Stimulated activated CD4-positive, alpha-beta T cell treated with anti-CD3 and anti-CD28 coated beads, TNF-alpha, amount 100 ng/mL, for 48 hours (primary cell): ENCODE measurements around the gene AGO4.
"Not testable (repeated sequence)": the region's sequence is repeated elsewhere in the genome, so short reads cannot be mapped to it uniquely, and the experiment has no call there.

ENCODE experiments used
- DNase-seq, 3 donors: peaks; one replicate each; pipeline ENCODE4 v3.0.0-alpha.2; 2020; ENCODE audit warnings: low read depth in 3 of 3

AGO4 gene

GRCh38 chr1:35807614-35808449 lies at the start of gene AGO4:
AGO4 (plus strand) TSS chr1:35808016; CDS start chr1:35808417, 401 bp downstream.
- peak in 2 of 3 donors; percentile 1 to 30 for DNase-seq

- no peak for DNase-seq
Observed at GRCh38 chr1:35762141-35762540, 45.7 kb upstream of the AGO4 start.

- no peak for DNase-seq
Observed at GRCh38 chr1:35763201-35763600, 44.6 kb upstream of the AGO4 start.

- no peak for DNase-seq
Observed at GRCh38 chr1:35764283-35764682, 43.5 kb upstream of the AGO4 start.

- no peak for DNase-seq
Observed at GRCh38 chr1:35768350-35769187, 39.2 kb upstream of the AGO4 start.

- peak; percentile 58 to 82 (median 68) for DNase-seq
Observed at GRCh38 chr1:35769188-35769758, 38.5 kb upstream of the AGO4 start.

DNA sequence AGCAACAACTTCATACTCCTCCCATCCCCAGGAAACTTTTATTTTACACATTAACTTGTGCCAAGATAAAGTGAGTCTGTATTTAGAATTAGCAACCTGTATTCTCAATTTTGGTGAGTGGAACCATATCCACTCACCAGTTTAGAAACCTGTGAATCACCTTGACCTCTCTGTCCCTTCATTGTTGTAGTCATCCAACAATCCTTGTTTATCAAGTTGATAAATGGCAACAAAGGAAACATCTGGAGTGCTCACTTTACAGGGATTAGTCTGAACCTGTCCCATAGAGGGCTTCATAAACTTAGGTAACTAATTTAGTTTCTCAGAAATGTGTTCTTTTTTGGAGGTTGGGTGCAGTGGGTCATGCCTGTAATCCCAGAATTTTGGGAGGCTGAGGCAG lies 34.1 kb upstream of the AGO4 start:
- no peak for DNase-seq

- not testable (repeated sequence) for DNase-seq
Observed at GRCh38 chr1:35776172-35776571, 31.6 kb upstream of the AGO4 start.

DNA sequence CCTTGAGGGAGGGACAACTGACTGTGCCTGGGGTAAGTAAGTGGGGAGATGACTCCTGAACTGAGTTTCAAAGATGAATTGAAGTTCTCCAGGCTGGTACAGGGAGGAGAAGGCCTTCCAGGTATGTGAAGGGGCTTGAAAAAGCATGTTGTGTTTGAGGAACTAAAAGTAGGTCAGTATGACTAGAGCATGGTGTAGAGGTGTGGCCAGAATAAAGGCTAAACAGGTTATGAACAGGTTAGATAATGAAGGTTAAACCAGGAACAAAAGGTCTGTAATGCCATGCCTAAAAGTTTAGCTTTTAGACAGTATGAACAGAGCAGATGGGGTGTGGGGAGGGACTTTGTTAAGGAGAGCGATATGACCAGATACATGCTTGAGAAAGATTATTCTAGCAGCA lies 30.7 kb upstream of the AGO4 start:
- DNase-seq = no peak

- no peak for DNase-seq
Observed at GRCh38 chr1:35783055-35783583, 24.7 kb upstream of the AGO4 start.

DNA sequence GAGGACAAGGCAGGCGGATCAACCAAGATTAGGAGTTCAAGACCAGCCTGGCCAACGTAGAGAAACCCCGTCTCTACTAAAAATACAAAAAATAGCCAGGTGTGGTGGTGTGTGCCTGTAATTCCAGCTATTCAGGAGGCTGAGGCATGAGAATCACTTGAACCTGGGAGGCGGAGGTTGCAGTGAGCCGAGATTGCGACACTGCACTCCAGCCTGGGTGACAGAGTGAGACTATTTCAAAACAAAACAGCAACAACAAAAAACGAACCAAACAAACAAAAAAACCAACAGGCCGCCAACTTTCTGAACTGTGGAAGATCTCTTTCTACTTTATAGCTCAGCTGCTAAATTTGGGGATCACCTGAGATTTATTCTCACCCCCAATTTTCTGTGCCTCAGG lies 23.5 kb upstream of the AGO4 start:
- DNase-seq = not testable (repeated sequence)

GRCh38 chr1:35788139-35788538 lies 19.7 kb upstream of the AGO4 start:
- no peak for DNase-seq

GRCh38 chr1:35790670-35791069 lies 17.1 kb upstream of the AGO4 start:
- no peak for DNase-seq

DNA sequence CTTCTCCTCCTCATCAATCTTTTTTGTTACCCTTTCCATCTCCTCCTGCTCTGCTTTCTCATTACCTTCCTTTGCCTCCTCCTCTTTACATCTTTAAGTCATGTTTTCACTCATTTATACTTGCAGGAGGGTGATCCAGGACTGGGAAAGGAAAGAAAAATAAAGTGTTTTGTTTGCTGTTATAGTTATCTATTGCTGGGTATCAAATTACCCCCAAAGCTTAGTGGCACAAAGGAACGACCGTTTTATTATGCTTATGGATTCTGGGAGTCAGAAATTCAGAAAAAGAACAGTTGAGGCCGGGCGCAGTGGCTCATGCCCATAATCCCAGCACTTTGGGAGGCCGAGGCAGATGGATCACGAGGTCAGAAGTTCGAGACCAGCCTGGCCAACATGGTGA lies 12.5 kb upstream of the AGO4 start:
- no peak for DNase-seq

DNA sequence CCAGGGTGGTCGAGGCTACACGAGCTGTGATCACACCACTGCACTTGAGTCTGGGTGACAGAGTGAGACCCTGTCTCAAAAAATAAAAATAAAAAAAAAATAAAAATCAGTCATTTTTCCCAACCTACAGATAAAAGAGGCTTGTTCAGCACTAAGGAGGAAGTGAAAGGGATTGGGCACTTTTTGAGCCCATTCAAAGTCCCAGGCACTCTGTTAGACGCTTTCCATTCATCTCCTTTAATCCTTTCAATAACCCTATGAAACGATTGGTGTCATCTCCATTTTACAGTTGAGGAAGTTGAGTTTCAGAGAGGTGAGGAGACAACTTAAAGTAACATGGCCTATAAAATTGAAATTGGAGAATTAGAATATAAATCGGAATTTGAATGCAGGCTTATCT lies 10.4 kb upstream of the AGO4 start:
- DNase-seq = no peak

- DNase-seq = not testable (repeated sequence)
Observed at GRCh38 chr1:35798019-35798418, 9.8 kb upstream of the AGO4 start.

DNA sequence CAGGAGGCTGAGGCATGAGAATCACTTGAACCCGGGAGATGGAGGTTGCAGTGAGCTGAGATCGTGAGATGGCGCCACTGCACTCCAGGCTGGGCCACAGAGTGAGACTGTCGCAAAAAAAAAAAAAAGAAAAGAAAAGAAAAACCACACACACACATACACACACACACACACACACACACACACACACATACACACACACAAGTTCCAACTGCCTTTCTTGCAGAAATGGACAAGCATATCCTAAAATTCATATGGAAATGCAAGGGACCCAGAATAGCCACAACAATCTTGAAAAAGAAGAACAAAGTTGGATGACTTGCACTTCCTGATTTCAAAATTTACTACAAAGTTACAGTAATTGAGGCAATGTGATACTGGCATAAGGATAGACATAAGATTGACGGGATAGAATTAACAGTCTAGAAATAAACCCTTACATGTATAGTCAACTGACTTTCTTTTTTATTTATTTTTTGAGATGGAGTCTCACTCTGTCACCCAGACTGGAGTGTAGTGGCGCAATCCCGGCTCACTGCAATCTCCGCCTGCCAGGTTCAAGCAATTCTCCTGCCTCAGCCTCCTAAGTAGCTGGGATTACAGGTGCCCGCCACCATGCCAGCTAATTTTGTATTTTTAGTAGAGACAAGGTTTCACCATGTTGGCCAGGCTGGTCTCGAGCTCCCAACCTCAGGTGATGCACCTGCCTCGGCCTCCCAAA lies 7.5 kb upstream of the AGO4 start:
- DNase-seq = not testable (repeated sequence)

- DNase-seq = peak in 1 of 3 donors; percentile 18
Observed at GRCh38 chr1:35808450-35809113, 766 bp downstream of the AGO4 start.

GRCh38 chr1:35809114-35810095 lies 1.6 kb downstream of the AGO4 start:
- DNase-seq = no peak
